GM12872 (cell line): ENCODE data around the gene ADARB2.

Experiments used
- TF ChIP-seq, protein P1 (sequence below): IDR thresholded peaks from 3 replicates; pipeline ENCODE4 v1.5.1; 2011; ENCODE audit warnings: low read depth, mild to moderate bottlenecking, low read length, moderate library complexity; ENCODE audit not compliant: insufficient read depth

ADARB2 gene

DNA sequence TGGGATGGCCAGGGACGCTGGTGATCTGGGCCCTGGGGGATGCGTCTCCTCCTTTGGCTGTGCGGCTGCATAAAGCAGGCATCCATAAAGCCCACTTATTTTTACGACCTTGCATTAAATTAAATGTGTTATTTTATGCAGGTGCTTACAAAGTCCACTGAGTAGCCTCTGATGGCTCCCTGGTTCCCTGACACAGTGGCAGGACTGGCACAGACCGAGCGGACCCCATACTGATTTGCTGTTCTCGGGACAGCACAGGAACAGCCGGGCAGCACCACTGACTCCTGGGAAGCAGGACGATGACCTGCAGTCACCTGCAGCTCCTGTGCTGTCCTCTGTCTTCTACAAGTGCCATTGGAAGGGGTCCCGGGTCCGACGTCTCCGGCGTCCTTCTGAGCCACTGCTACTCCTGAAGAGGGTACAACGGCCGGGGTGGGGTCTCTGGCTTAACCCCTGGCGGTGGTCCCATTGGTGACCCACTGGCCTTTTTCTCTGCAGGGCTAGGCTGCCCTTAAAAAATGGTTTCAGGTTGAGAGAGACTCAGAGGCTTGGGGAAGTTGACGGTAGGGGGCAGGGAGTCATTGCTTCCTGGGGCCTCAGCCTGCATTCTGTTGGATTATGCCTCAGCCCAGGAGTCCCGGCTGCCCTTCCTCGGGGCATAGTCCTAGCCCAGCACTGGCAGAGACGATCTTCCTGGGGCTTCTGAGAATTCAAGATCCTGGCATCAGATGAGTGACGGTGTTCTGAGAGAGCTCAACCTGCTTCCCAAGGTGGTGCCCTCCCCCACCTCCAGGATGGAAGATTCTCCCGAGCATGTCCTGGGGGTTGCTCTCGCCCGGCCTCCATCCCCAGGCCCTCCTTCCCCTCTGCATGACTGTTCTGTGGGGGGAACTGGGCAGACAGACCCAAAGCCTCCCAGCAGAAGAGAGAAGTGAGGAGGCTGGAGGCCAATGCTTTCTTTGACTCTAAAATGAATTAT, 330.1 kb downstream of the ADARB2 start:
- TF ChIP-seq, protein P1, sequence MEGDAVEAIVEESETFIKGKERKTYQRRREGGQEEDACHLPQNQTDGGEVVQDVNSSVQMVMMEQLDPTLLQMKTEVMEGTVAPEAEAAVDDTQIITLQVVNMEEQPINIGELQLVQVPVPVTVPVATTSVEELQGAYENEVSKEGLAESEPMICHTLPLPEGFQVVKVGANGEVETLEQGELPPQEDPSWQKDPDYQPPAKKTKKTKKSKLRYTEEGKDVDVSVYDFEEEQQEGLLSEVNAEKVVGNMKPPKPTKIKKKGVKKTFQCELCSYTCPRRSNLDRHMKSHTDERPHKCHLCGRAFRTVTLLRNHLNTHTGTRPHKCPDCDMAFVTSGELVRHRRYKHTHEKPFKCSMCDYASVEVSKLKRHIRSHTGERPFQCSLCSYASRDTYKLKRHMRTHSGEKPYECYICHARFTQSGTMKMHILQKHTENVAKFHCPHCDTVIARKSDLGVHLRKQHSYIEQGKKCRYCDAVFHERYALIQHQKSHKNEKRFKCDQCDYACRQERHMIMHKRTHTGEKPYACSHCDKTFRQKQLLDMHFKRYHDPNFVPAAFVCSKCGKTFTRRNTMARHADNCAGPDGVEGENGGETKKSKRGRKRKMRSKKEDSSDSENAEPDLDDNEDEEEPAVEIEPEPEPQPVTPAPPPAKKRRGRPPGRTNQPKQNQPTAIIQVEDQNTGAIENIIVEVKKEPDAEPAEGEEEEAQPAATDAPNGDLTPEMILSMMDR, result no peak

DNA sequence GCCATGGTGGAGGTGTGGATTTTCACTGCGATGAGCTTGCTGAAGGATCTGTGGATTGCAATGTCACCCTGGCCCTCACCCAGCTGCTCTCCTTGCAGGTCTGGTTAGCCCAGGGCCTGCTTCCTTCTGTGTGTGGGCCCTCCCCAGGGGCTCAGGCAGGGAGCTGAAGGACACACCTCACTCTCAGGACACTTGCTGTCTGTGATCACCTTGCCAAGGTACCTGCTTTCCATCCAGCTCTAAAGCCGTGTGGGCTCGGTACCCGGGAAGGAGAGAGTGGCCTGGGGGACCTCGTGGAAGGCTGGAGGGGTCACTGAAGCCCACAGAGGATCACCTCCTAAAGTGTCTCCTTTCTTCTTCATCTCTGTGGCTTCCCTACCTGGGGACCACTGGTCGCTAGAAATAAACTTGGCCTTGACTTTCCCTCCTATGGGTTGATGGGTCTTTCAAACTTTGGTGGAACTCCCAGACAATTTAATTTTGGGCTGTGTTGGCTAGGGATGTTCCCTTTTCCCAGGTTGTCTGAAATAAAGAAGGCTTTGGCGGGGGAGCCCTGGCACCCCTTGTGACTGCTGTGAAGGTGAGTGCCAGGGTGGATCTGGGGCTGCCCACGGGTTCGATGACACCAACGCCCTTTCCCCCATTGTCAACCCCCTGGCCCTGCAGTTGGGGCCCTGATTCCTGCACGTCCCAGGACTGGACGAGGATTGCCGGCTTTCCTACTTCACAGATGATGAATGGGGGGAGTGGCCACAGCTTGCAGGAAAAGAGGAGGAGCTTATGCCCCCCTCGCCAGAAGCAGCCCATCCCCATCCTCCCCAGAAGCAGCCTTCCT, 331.0 kb downstream of the ADARB2 start:
- TF ChIP-seq, protein P1, result no peak

DNA sequence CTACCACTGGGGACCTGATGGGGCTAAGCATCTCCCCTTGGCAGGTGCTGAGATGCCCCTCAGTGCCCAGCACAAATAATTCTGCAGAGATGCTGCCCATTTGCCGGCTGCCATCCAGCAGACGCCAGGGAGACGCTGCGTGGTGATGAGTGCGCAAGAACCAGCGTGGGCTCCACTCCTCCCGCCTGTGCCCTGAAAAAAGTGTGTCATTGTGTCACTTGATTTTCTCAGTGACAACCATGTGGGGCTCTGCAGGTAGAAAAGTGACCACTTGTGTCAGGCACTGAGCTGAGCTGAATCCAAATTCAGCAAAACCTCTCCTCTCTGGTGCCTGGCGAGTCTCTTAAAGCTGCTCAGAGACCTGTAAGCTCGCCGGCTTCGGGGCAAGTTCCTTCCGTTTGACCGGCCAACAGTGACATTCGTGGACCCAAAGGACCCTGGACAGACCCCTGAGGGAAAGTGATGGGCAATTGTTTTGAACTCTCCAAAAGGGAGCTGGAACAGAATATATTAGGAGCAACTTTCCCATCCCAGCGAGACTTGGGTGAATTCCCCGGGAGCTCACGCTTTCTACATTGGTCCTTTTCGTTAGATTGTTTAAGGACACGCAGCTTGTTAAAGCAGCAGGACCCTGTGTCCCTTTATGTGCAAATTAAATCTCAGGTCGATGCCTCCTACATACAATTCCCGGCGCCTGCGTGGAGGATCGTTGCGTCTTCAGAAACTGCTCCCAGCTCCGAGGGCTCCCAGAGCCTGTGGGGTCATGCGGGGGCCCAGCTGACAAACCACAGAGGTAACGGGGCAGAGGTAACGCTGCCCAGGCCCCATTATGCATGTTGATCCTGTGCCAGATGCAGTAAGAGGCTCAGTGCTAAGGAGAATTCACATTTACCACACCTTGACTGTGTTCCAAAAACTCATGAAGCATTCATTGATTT, 332.7 kb downstream of the ADARB2 start:
- TF ChIP-seq, protein P1, result no peak

DNA sequence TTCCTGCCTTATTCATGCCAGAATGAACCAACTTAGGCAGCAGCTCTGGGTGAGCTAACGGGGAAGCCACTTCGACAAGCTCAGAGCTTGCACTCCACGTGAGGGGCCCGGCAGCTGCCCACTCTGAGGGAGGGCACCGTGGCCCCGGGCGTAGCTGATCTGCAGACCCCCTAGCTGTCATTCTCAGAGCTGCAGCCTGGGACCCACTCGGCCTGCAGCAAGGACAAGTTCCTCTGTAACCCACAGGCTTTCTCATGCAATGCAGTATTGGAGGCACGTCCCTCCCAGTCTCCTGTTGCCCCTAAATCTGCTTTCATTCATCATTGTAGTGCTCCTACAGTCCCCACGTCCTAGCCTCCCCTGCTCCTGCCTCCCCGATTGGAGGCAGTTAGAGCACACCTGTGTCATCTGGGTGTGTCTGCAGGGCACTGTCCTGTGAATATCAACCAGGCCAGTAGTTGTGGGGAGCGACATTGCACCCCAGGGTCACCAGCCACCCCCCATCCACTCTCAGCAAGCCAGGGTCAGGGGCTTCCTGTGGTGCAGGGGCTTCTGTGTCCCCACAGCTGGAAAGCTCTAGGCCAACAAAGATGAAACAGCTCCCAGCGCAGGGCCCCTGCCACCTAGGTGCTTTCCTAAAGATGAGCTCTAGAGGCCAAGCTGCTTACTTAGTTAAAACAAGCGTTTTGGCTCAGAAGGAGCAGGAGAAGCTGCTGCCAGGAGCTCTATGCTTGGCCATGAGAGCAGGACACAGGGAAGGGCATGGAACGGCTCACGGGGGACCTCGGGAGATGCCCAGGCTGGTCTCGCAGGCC, 333.6 kb downstream of the ADARB2 start:
- TF ChIP-seq, protein P1, result peak; percentile 33; the same call in 2 of the 3 replicates

DNA sequence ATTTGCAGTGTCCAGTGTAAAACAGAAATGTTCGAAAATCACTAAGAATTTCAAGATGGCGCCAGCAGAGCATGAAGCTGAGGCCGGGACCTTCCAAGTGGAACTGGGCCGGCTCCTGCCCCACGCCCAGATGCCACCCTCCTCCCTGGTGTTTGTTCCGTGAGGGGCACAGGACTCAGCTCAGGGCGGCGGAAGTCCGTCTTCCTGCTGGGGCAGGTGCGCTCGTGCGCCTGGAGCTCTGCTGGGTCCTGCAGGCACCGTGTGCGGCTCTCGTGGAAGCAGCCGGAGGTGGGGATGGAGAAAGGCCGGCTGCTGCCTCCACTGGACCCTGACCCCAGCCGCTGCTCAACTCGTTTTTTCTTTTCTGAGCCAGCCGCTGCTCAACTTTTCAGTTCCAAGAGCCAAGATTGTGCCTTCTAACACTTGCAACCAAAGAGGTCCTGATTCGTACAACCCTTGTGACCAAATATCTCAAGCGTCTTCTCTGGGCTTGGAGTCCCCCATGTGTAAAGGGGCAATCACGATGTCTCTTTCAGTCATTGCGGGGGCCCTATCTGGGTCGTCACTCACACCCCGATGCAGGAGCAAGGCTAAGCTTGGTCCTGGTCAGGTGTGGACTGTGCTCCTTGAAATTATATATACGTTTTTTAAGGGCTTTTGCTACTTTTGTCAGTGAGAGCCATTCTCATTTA, 334.4 kb downstream of the ADARB2 start:
- TF ChIP-seq, protein P1, result no peak
